Breast epithelium (tissue), 3 donors: ENCODE measurements around the gene DDX52.
"Not testable (repeated sequence)": the region's sequence is repeated elsewhere in the genome, so short reads cannot be mapped to it uniquely, and the experiment has no call there.

ENCODE experiments used
- CTCF ChIP-seq, 3 donors: fragments of 450-650 bp; IDR thresholded peaks; one replicate each; pipeline ENCODE4 v1.5.1; 2016 to 2017; ENCODE audit warnings: antibody characterized with exemption in 3 of 3, mild to moderate bottlenecking in 3 of 3, moderate library complexity in 3 of 3
- POLR2A ChIP-seq: fragments of 450-650 bp; IDR thresholded peaks from one replicate; pipeline ENCODE4 v1.6.1; 2016; ENCODE audit warnings: antibody characterized with exemption, mild to moderate bottlenecking, moderate library complexity
- POLR2AphosphoS5 ChIP-seq, 3 donors: sonication (generic); formaldehyde crosslinking; IDR thresholded peaks; one replicate each; pipeline ENCODE4 v1.6.1; 2017; ENCODE audit warnings: antibody characterized with exemption in 3 of 3

- TF ChIP-seq CTCF (IDR thresholded peaks at IDR 0.05); POLR2A; POLR2AphosphoS5 (IDR thresholded peaks at IDR 0.05): not testable (repeated sequence)
Measured at GRCh38 chr17:37679995-37680394, 36.7 kb upstream of the DDX52 start.
